Subcutaneous adipose tissue (tissue), 4 donors: ENCODE measurements around the gene SART1. TPM values are rescaled to one million over a fixed set of nuclear protein-coding genes. Genes with fewer than 3 reads are reported as not detected.

Source experiments
- total RNA-seq, 4 donors: library from RNA; depleted of rRNA; stranded (reverse); fragments of >200 nt; gene quantifications; one replicate each; pipeline ENCODE4 v1.1.0, GENCODE V29; 2016
- TF ChIP-seq, protein P1 (sequence below): fragments of 450-650 bp; IDR thresholded peaks from one replicate; pipeline ENCODE4 v1.5.1; 2016; ENCODE audit warnings: low read depth, mild to moderate bottlenecking, control low read depth, antibody characterized with exemption, moderate library complexity

SART1 gene
- total RNA-seq, 4 donors from 2014 or later, result 33.7 to 69.9 (median 41.8) TPM

GRCh38 chr11:65987336-65987735, 25.8 kb downstream of the SART1 start:
- TF ChIP-seq, protein P1, sequence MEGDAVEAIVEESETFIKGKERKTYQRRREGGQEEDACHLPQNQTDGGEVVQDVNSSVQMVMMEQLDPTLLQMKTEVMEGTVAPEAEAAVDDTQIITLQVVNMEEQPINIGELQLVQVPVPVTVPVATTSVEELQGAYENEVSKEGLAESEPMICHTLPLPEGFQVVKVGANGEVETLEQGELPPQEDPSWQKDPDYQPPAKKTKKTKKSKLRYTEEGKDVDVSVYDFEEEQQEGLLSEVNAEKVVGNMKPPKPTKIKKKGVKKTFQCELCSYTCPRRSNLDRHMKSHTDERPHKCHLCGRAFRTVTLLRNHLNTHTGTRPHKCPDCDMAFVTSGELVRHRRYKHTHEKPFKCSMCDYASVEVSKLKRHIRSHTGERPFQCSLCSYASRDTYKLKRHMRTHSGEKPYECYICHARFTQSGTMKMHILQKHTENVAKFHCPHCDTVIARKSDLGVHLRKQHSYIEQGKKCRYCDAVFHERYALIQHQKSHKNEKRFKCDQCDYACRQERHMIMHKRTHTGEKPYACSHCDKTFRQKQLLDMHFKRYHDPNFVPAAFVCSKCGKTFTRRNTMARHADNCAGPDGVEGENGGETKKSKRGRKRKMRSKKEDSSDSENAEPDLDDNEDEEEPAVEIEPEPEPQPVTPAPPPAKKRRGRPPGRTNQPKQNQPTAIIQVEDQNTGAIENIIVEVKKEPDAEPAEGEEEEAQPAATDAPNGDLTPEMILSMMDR, result no peak

DNA sequence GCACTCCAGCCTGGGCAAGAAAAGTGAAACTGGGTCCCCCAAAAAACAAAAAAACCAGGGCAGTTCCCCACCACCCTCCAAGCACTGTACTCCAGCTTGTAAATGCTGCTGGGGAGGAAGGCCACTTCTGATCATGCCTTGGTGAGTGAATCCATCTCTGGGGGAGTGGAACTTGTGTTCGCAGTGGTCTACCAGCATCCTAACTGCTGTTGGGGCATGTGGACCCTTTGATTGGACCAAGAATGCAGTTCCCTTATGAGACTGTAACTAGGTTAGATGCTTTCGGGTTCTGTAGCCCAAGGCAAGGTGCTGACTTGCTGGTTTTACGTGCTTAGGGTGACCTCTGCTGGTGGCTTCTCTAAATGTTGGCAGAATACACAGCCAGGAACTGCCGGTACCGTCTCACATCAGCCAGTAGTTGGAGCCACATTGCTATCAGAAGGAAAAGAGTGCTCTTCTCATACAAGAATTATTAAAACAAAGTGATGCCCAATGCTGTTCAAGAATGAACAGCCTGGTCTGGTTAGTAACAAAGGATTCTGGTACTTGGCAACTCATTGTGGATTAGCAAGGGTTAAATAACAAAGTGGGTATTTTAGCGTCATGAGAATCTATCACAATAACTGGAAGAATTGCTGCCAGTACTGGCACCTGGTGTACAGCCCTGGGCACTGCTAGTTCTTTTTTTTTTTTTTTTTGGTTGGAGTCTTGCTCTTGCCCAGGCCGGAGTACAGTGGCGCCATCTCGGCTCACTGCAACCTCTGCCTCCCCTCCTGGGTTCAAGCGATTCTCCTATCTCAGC, 27.5 kb downstream of the SART1 start:
- TF ChIP-seq, protein P1, result no peak

DNA sequence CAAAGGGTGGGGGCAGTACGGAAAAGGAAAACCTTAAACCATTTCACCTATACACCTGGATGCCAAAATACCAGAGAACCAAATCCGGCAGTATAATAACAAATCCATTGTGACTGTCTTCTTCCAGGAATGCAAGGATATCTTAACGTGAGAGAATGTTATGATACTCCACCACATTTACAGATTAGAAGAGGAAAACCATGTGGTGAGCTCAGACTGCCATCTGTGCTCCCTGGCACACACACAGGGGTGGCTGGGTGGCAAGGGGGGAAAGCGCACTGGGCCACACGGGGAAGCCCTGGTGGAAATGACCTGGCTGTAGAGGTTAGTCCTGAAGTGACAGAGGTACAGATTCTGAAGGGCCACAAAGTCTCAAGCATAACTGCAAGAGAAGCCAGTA, 30.5 kb downstream of the SART1 start:
- TF ChIP-seq, protein P1, result no peak

- TF ChIP-seq, protein P1, result no peak
Observed at GRCh38 chr11:65997286-65997685, 35.8 kb downstream of the SART1 start.

GRCh38 chr11:66001942-66002647, 40.6 kb downstream of the SART1 start, which contains the start of the genes BANF1 and EIF1AD:
BANF1 (plus strand) TSS chr11:66002503; CDS start chr11:66003251, 748 bp downstream.
EIF1AD (minus strand) TSS chr11:66002157; CDS start chr11:66000389, 1,768 bp downstream.
- TF ChIP-seq, protein P1, result no peak

DNA sequence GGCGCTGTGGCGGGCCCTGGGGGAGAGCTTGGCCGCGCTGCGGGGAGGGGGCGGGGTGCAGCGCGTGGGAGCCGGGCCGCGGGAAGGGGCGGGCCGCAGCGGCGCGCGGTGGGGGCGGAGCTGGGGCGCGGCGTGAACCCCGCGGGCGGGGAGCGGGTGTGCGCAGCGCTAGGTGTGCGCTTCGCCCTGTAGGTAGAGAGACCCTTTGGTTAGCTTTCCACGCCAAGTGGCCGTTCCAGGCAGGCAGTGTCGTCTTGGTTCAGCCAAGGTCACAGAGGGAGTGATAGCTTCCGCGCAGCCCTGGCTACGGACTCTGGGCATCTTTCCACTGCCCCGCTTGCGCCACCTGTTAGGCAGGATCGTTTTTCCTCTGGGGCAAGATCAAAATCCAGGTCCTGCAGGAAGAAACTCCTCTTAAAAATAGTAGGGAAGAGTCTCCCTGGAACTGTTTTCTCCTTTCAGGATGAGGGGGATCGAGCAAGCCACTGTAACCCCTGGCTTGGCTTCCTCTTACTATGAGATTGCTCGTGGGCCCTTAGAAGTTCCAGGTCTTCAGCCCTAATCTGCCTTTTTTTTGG, 41.2 kb downstream of the SART1 start:
- TF ChIP-seq, protein P1, result no peak

DNA sequence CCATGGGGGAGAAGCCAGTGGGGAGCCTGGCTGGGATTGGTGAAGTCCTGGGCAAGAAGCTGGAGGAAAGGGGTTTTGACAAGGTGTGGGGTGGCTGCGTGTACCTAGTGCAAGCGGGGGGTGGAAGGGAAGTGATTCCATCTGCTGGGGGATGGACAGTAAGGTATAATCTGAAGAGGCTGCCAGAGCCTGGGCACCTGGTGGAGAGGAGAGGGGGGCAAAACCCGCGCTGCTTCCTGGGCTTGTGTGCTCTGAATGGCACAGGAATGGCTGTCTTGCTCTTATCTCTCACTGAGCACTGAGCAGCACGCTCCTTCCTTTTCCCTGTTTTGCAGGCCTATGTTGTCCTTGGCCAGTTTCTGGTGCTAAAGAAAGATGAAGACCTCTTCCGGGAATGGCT, 41.8 kb downstream of the SART1 start:
- TF ChIP-seq, protein P1, result no peak
